WTC11 (cell line): ENCODE results near the gene AGAP1. TPM values are rescaled to one million over a fixed set of nuclear protein-coding genes. Genes with fewer than 3 reads are reported as not detected.

Source experiments
- ATAC-seq: fragments of 200-7000 bp; cut with Tn5 transposase; 2 replicates; pipeline ENCODE4 v1.10.0; 2021; ENCODE audit warnings: mild to moderate bottlenecking, moderate library complexity
- CTCF ChIA-PET: fragments of 300-600 bp; sonication (Branson Sonifier 250); formaldehyde crosslinking; loops from one replicate; lab custom pipeline; 2021; ENCODE audit warnings: antibody characterized with exemption; lab: Charles Lee
- POLR2A ChIA-PET: fragments of 350-600 bp; sonication (Branson Sonifier 250); formaldehyde crosslinking; loops from one replicate; lab custom pipeline; 2021; ENCODE audit warnings: antibody characterized with exemption; lab: Charles Lee
- DNase-seq: peaks from one replicate; pipeline ENCODE4 v3.0.0; 2021; ENCODE audit warnings: low spot score
- H3K27ac Mint-ChIP-seq: 2 replicates; pipeline ENCODE4 v1.8.0; 2021; ENCODE audit warnings: mixed read lengths
- H3K27me3 Mint-ChIP-seq: 2 replicates; pipeline ENCODE4 v1.8.0; 2021; ENCODE audit warnings: low read depth, mild to moderate bottlenecking, moderate library complexity, mixed read lengths
- H3K36me3 Mint-ChIP-seq: 2 replicates; pipeline ENCODE4 v1.8.0; 2021; ENCODE audit warnings: mixed read lengths
- H3K4me1 Mint-ChIP-seq: 2 replicates; pipeline ENCODE4 v1.8.0; 2022; ENCODE audit warnings: mixed read lengths
- H3K4me3 Mint-ChIP-seq: 2 replicates; pipeline ENCODE4 v1.8.0; 2021; ENCODE audit warnings: mild to moderate bottlenecking, moderate library complexity, mixed read lengths
- H3K9me3 Mint-ChIP-seq: 2 replicates; pipeline ENCODE4 v1.8.0; 2021; ENCODE audit warnings: mixed read lengths
- EMX1 ChIP-seq: fragments of 250-450 bp; sonication (Bioruptor Pico); IDR thresholded peaks from 2 replicates; pipeline ENCODE4 v1.8.0; 2021; ENCODE audit warnings: mild to moderate bottlenecking
- GABPB1 ChIP-seq: sonication (generic); formaldehyde crosslinking; IDR thresholded peaks from 2 replicates; pipeline ENCODE4 v1.8.1; 2023; ENCODE audit warnings: mild to moderate bottlenecking, missing genetic modification reagents
- IRF2 ChIP-seq: sonication (generic); formaldehyde crosslinking; IDR thresholded peaks from 2 replicates; pipeline ENCODE4 v1.8.0; 2022; ENCODE audit warnings: low read depth, missing genetic modification reagents, borderline replicate concordance
- JAZF1 ChIP-seq: fragments of 250-450 bp; sonication (Bioruptor Pico); IDR thresholded peaks from 2 replicates; pipeline ENCODE4 v1.9.0; 2021; ENCODE audit warnings: moderate library complexity, mild to moderate bottlenecking, inconsistent platforms
- NFYB ChIP-seq: sonication (generic); formaldehyde crosslinking; conservative IDR thresholded peaks from 2 replicates; pipeline ENCODE4 v1.8.0; 2022; ENCODE audit warnings: low read depth, missing genetic modification reagents
- NR1H2 ChIP-seq: sonication (generic); formaldehyde crosslinking; IDR thresholded peaks from 2 replicates; pipeline ENCODE4 v1.9.0; 2021; ENCODE audit warnings: mild to moderate bottlenecking, moderate library complexity, missing genetic modification reagents
- RORB ChIP-seq: fragments of 250-450 bp; sonication (Bioruptor Pico); IDR thresholded peaks from 2 replicates; pipeline ENCODE4 v1.9.0; 2021; ENCODE audit warnings: mild to moderate bottlenecking
- SMAD3 ChIP-seq: sonication (generic); formaldehyde crosslinking; IDR thresholded peaks from 2 replicates; pipeline ENCODE4 v1.8.0; 2022; ENCODE audit warnings: missing genetic modification reagents, mild to moderate bottlenecking, borderline replicate concordance
- SOX15 ChIP-seq: fragments of 250-450 bp; sonication (Bioruptor Pico); IDR thresholded peaks from 2 replicates; pipeline ENCODE4 v1.9.0; 2021; ENCODE audit warnings: mild to moderate bottlenecking
- TCF7 ChIP-seq: sonication (generic); formaldehyde crosslinking; IDR thresholded peaks from 2 replicates; pipeline ENCODE4 v1.8.0; 2022; ENCODE audit warnings: mild to moderate bottlenecking, low read depth, missing genetic modification reagents, moderate library complexity
- TP53 ChIP-seq: sonication (generic); formaldehyde crosslinking; IDR thresholded peaks from 2 replicates; pipeline ENCODE4 v1.8.1; 2023; ENCODE audit warnings: mild to moderate bottlenecking, missing genetic modification reagents
- ZNF219 ChIP-seq: sonication (generic); formaldehyde crosslinking; IDR thresholded peaks from 2 replicates; pipeline ENCODE4 v1.8.0; 2023; ENCODE audit warnings: missing genetic modification reagents, mild to moderate bottlenecking, borderline replicate concordance
- ZNF232 ChIP-seq: sonication (generic); formaldehyde crosslinking; IDR thresholded peaks from 2 replicates; pipeline ENCODE4 v1.8.0; 2022; ENCODE audit warnings: mild to moderate bottlenecking, missing genetic modification reagents
- ZNF317 ChIP-seq: sonication (generic); formaldehyde crosslinking; IDR thresholded peaks from 2 replicates; pipeline ENCODE4 v1.8.1; 2023; ENCODE audit warnings: low read depth, mild to moderate bottlenecking, moderate library complexity, missing genetic modification reagents, borderline replicate concordance
- ZNF423 ChIP-seq: fragments of 250-450 bp; sonication (Bioruptor Pico); IDR thresholded peaks from 2 replicates; pipeline ENCODE4 v2.1.2; 2022; ENCODE audit warnings: mild to moderate bottlenecking, moderate library complexity
- total RNA-seq: library from RNA; stranded (reverse); gene quantifications from 3 replicates; pipeline ENCODE4 v1.2.3, GENCODE V29; 2021
- TF ChIP-seq, protein P1 (sequence below): fragments of 250-450 bp; sonication (Bioruptor Pico); IDR thresholded peaks from 2 replicates; pipeline ENCODE4 v1.8.0; 2021; ENCODE audit warnings: mild to moderate bottlenecking
- TF ChIP-seq, protein P2 (sequence below): sonication (generic); formaldehyde crosslinking; IDR thresholded peaks from 2 replicates; pipeline ENCODE4 v1.8.1; 2023; ENCODE audit warnings: mild to moderate bottlenecking, moderate library complexity, missing genetic modification reagents
- TF ChIP-seq, protein P3 (sequence below): fragments of 250-450 bp; sonication (Bioruptor Pico); IDR thresholded peaks from 2 replicates; pipeline ENCODE4 v1.9.0; 2021; ENCODE audit warnings: mild to moderate bottlenecking
- TF ChIP-seq, protein P4 (sequence below): fragments of 250-450 bp; sonication (Bioruptor Pico); IDR thresholded peaks from 2 replicates; pipeline ENCODE4 v2.1.2; 2022; ENCODE audit warnings: mild to moderate bottlenecking, moderate library complexity
- TF ChIP-seq, protein P5 (sequence below): sonication (generic); formaldehyde crosslinking; IDR thresholded peaks from 2 replicates; pipeline ENCODE4 v1.8.1; 2022; ENCODE audit warnings: low read depth, mild to moderate bottlenecking, moderate library complexity, missing genetic modification reagents, borderline replicate concordance
- TF ChIP-seq, protein P6 (sequence below): sonication (generic); formaldehyde crosslinking; IDR thresholded peaks from 2 replicates; pipeline ENCODE4 v1.8.0; 2022; ENCODE audit warnings: mild to moderate bottlenecking, missing genetic modification reagents
- TF ChIP-seq, protein P7 (sequence below): sonication (generic); formaldehyde crosslinking; IDR thresholded peaks from 2 replicates; pipeline ENCODE4 v1.8.0; 2022; ENCODE audit warnings: mild to moderate bottlenecking, missing genetic modification reagents

Gene AGAP1
- total RNA-seq, 1 experiment from 2014 or later: 49.3 TPM

DNA sequence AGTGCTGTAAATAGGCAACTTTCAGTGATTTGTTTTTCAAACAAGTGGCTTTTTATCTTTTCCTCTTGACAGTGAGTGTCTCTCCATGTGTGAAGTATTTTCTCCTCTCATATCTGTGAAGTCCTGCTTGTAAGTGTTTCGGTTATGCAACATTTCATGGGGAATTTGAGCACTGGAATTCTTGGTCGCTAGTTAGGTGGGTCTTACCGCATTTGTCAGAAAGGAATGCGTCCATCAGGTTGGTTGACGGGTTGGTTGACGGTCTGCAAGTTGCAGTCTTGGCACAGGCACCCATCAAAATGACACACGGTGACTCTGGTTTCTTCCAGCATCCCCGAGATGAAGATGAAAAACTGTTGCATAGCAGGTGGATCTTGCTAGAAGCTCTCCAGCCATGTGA lies 109.8 kb downstream of the AGAP1 start (continued):
- TF ChIP-seq IRF2 (CRISPR knock-in tag) (no peak), JAZF1 (CRISPR knock-in tag) (no peak), ZNF423 (CRISPR knock-in tag) (no peak), RORB (CRISPR knock-in tag) (no peak), TCF7 (CRISPR knock-in tag) (no peak), SMAD3 (no peak), ZNF232 (CRISPR knock-in tag) (no peak), SOX15 (CRISPR knock-in tag) (no peak)
- TF ChIP-seq, protein P1, sequence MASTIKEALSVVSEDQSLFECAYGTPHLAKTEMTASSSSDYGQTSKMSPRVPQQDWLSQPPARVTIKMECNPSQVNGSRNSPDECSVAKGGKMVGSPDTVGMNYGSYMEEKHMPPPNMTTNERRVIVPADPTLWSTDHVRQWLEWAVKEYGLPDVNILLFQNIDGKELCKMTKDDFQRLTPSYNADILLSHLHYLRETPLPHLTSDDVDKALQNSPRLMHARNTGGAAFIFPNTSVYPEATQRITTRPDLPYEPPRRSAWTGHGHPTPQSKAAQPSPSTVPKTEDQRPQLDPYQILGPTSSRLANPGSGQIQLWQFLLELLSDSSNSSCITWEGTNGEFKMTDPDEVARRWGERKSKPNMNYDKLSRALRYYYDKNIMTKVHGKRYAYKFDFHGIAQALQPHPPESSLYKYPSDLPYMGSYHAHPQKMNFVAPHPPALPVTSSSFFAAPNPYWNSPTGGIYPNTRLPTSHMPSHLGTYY (CRISPR knock-in tag): no peak
- TF ChIP-seq, protein P2, sequence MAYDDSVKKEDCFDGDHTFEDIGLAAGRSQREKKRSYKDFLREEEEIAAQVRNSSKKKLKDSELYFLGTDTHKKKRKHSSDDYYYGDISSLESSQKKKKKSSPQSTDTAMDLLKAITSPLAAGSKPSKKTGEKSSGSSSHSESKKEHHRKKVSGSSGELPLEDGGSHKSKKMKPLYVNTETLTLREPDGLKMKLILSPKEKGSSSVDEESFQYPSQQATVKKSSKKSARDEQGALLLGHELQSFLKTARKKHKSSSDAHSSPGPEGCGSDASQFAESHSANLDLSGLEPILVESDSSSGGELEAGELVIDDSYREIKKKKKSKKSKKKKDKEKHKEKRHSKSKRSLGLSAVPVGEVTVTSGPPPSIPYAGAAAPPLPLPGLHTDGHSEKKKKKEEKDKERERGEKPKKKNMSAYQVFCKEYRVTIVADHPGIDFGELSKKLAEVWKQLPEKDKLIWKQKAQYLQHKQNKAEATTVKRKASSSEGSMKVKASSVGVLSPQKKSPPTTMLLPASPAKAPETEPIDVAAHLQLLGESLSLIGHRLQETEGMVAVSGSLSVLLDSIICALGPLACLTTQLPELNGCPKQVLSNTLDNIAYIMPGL: no peak

DNA sequence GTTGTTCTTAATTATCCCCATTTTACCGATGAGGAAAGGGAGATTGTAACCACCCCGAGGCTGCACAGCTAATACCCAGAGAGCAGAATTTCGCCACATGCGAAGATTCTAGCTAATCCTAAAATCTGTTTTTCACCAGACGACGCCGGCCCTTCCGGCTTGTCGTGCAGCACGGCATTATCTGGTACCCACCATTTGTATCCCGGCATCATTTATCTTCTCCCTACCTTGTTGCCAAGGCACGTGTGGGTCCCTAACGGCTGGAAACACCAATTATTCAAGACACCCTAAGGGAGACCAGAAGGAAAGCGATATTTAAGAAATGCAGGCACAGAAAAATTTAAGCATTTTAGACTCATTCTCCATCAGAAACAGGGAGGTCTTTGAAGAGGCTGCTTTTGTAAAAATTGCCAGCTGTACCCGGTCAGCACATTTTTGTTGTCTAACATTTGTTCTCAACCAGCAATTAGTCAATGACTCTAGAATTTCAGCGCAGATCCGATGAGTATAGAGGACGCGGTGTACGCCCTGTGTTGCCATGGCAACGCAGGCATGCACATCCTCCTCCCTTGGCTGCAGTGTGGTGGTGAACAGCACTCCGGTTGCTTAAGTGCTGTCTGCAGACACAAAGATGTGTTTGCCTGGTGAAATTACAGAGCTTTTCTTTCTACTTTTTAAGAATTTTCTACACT lies 111.6 kb downstream of the AGAP1 start:
- Mint-ChIP-seq H3K27me3 (no peaks in the 10 kb centered on the region), H3K4me3 (no peak overlapping the region), H3K9me3 (peaks cover 15% of the 10 kb centered on the region), H3K27ac (0 out of 2 replicates have a peak overlapping the region, but pooled peaks have one; percentile 32), H3K36me3 (peaks cover 12% of the 10 kb centered on the region), H3K4me1 (peaks cover 37% of the 10 kb centered on the region)
- ChIA-PET CTCF (no interaction called here), POLR2A (interaction anchor here (0.6 kb wide), 1 partner anchor 99 kb away, joined by 3 read pairs; no protein-coding TSS in a partner anchor)
- TF ChIP-seq, protein P3, sequence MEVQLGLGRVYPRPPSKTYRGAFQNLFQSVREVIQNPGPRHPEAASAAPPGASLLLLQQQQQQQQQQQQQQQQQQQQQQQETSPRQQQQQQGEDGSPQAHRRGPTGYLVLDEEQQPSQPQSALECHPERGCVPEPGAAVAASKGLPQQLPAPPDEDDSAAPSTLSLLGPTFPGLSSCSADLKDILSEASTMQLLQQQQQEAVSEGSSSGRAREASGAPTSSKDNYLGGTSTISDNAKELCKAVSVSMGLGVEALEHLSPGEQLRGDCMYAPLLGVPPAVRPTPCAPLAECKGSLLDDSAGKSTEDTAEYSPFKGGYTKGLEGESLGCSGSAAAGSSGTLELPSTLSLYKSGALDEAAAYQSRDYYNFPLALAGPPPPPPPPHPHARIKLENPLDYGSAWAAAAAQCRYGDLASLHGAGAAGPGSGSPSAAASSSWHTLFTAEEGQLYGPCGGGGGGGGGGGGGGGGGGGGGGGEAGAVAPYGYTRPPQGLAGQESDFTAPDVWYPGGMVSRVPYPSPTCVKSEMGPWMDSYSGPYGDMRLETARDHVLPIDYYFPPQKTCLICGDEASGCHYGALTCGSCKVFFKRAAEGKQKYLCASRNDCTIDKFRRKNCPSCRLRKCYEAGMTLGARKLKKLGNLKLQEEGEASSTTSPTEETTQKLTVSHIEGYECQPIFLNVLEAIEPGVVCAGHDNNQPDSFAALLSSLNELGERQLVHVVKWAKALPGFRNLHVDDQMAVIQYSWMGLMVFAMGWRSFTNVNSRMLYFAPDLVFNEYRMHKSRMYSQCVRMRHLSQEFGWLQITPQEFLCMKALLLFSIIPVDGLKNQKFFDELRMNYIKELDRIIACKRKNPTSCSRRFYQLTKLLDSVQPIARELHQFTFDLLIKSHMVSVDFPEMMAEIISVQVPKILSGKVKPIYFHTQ (CRISPR knock-in tag): no peak
- TF ChIP-seq, protein P4, sequence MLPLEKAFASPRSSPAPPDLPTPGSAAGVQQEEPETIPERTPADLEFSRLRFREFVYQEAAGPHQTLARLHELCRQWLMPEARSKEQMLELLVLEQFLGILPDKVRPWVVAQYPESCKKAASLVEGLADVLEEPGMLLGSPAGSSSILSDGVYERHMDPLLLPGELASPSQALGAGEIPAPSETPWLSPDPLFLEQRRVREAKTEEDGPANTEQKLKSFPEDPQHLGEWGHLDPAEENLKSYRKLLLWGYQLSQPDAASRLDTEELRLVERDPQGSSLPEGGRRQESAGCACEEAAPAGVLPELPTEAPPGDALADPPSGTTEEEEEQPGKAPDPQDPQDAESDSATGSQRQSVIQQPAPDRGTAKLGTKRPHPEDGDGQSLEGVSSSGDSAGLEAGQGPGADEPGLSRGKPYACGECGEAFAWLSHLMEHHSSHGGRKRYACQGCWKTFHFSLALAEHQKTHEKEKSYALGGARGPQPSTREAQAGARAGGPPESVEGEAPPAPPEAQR (CRISPR knock-in tag): no peak
- TF ChIP-seq, protein P5, sequence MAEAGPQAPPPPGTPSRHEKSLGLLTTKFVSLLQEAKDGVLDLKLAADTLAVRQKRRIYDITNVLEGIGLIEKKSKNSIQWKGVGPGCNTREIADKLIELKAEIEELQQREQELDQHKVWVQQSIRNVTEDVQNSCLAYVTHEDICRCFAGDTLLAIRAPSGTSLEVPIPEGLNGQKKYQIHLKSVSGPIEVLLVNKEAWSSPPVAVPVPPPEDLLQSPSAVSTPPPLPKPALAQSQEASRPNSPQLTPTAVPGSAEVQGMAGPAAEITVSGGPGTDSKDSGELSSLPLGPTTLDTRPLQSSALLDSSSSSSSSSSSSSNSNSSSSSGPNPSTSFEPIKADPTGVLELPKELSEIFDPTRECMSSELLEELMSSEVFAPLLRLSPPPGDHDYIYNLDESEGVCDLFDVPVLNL (CRISPR knock-in tag): no peak
- peak; percentile 89 for ATAC-seq
- peak; percentile 56 for DNase-seq

DNA sequence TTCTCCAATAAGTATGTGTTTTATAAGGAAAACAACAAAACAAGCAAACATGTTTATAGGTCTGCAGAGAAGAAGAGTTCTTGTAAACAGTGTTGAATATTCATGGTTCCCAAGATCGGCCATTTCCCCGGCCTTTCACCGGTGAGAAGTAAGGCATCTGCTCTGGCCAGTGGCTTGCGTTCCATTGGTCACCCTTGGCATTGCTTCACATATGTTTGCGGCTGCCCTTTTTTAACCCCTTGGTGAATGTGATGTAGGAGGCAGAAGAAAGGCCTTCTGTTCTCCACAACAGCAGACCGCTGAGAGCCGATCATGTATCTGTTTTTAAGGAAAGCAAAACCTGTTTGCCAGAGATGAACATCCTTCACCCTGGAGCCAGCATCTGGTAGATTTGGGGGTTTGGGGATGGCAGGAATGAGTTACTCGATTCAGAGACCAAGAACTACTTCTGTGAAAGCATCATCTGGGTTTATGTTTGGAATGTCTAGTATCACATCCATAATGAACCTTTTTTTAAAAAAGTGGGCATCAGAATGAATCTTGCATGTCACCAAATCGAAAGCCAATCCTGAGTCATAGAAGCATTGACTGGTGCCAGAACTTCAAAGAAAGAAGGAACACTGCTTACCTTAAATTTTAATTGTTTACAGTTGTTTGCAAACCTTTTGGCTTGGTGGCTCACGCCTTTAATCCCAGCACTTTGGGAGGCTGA lies 112.3 kb downstream of the AGAP1 start:
- H3K27ac Mint-ChIP-seq: no peak overlapping the region
- no peak overlapping the region for H3K4me3 Mint-ChIP-seq
- ATAC-seq (peak; percentile 62), DNase-seq (no peak)
- peaks cover 12% of the 10 kb centered on the region for H3K36me3 Mint-ChIP-seq
- no peaks in the 10 kb centered on the region for H3K27me3 Mint-ChIP-seq
- H3K4me1 Mint-ChIP-seq: peaks cover 37% of the 10 kb centered on the region
- ChIA-PET CTCF (no interaction called here), POLR2A (no interaction called here)
- peaks cover 15% of the 10 kb centered on the region for H3K9me3 Mint-ChIP-seq
- TF ChIP-seq NR1H2: no peak
- TF ChIP-seq, protein P6, sequence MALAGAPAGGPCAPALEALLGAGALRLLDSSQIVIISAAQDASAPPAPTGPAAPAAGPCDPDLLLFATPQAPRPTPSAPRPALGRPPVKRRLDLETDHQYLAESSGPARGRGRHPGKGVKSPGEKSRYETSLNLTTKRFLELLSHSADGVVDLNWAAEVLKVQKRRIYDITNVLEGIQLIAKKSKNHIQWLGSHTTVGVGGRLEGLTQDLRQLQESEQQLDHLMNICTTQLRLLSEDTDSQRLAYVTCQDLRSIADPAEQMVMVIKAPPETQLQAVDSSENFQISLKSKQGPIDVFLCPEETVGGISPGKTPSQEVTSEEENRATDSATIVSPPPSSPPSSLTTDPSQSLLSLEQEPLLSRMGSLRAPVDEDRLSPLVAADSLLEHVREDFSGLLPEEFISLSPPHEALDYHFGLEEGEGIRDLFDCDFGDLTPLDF: no peak
- no peak for TF ChIP-seq EMX1 (CRISPR knock-in tag)
- no peak for TF ChIP-seq ZNF219 (CRISPR knock-in tag)
- TF ChIP-seq, protein P7, sequence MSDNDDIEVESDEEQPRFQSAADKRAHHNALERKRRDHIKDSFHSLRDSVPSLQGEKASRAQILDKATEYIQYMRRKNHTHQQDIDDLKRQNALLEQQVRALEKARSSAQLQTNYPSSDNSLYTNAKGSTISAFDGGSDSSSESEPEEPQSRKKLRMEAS (CRISPR knock-in tag): no peak
- TF ChIP-seq TP53 (CRISPR knock-in tag): no peak
- TF ChIP-seq ZNF317: no peak
- TF ChIP-seq GABPB1 (CRISPR knock-in tag): no peak
- no peak for TF ChIP-seq NFYB (CRISPR knock-in tag)
